ENCODE data around the gene TMEM154. TPM values are rescaled to one million over a fixed set of nuclear protein-coding genes. Genes with fewer than 3 reads are reported as not detected.

Gene TMEM154
- total RNA-seq, 4 donors from 2014 or later = 2.0 to 13.4 (median 3.3) TPM

DNA sequence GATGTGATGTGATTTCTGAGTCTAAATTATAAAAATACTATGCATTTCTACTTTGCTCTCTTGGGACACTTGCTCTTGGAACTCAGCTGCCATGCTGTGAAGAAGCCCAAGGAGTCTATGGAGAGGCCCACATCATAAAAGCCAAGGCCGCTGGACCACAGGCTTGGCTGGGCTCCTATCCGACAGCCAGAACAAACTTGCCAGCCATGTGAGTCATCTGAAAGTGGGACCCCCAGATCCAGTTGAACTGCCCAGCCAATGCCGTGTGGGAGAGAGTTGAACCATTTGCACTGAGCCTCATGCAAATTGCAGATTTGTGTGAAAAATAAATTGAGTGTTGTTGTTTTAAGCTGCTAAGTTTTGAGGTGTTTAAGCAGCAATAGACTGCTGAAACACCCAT lies 60.2 kb downstream of the TMEM154 start:
- TF ChIP-seq, protein P1, sequence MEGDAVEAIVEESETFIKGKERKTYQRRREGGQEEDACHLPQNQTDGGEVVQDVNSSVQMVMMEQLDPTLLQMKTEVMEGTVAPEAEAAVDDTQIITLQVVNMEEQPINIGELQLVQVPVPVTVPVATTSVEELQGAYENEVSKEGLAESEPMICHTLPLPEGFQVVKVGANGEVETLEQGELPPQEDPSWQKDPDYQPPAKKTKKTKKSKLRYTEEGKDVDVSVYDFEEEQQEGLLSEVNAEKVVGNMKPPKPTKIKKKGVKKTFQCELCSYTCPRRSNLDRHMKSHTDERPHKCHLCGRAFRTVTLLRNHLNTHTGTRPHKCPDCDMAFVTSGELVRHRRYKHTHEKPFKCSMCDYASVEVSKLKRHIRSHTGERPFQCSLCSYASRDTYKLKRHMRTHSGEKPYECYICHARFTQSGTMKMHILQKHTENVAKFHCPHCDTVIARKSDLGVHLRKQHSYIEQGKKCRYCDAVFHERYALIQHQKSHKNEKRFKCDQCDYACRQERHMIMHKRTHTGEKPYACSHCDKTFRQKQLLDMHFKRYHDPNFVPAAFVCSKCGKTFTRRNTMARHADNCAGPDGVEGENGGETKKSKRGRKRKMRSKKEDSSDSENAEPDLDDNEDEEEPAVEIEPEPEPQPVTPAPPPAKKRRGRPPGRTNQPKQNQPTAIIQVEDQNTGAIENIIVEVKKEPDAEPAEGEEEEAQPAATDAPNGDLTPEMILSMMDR (IDR thresholded peaks at IDR 0.05) = no peak
- ATAC-seq (ENCODE audit: low FRiP score) (no peak), DNase-seq (ENCODE audit: low spot score) (no peak)

DNA sequence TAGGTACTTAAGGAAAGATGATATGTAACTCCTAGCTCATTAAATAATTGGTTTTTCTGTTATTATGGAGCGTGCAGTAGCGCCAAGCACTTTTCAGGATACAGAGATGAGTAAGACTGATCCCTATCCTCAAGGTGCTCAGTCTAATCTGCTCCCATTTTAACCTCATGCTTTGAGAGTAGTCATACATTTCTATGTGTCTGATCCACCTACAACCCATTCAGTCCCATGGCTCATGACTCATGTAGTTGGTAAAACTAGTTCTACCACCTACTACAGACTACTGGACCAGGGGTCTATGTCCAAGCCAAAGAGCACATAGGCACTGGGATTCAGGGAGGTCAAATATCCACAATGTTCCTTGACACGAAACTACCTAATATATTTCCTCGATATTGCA lies 60.8 kb downstream of the TMEM154 start:
- TF ChIP-seq, protein P1 (IDR thresholded peaks at IDR 0.05) = no peak
- ATAC-seq (ENCODE audit: low FRiP score) (no peak), DNase-seq (ENCODE audit: low spot score) (no peak)

DNA sequence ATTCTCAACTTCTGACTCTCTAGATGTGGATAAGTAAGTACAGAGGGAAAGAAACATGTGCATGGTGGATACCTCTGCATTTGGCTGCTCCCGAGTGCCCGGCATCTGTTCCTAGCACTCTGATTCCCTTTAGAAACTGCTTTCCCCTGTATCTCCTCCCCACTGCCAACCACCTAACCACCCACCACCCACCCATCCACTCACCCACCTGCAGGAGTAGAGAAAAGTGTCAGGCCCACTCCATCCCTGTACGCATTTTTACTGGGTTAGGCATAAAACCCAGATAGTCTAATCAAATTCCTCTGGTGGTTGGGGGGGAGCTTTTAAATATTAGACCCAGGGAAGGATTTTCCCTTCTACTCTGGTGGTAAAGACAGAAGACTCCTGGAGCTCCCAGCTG lies 63.0 kb downstream of the TMEM154 start:
- no peak for ATAC-seq (ENCODE audit: low FRiP score)
- TF ChIP-seq, protein P1 (IDR thresholded peaks at IDR 0.05) = no peak
- DNase-seq (ENCODE audit: low spot score) = no peak

DNA sequence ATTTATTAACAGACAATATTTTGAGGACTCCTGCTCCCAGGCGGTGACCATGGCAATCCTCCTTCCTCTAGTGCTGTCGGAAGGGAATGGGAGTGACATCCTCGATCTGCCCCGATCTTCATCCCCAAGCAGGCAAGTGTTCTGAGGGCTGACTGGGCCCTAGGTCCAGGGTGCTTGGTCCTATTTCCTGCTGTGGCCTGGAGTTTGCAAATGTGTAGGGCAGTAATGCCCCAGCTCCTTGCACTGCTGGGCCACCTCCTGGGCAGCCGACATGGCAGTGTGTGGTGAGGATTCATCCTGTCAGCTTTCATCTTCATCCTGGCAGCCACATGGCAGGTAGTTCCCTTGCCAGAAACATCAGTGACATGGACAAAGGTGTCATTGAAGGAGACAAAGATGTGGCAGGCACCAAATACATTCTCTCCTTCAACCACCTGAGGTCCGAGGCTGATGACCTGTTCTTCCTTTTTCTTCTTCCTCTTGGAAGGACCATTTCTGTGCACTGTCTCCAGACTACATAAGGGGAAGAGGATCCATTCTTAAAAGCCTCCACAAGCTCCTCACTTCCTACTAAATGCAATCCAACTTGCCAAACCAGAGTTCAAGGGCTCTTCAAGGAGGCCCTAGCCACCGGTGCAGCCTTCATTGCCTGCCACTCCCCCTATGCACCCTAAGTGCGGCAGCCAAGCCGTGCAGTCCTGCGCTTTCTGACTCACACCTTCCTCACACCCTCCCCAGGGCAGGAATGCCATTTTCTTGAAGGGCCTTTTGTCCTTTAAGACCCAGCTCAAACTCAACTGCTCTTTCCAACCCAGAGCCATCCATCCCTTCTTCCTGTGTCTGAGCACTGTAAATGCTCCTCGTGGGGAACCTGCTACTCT lies 65.7 kb downstream of the TMEM154 start:
- ATAC-seq (ENCODE audit: low FRiP score) (no peak), DNase-seq (ENCODE audit: low spot score) (no peak)

DNA sequence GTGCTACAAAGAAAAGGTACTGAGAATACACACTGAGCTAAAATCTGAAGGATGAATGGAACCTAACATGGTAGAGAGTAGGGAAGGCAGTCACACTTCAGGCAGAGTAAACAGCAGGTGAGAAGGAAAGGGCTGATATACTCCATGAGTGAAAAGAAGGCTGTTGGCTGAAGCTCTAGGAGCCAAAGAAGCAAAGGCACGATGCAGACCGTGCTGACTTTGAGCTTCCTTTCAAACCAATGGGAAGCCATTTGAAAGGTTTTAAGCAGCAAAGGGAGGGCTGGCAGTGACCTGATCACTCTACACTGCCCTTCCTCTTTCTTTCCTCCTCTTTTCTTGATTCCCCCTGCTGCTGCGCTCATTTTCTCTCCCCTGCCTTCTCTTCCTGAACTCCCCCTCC lies 66.4 kb downstream of the TMEM154 start:
- no peak for DNase-seq (ENCODE audit: low spot score)
- ATAC-seq (ENCODE audit: low FRiP score) = no peak

More for the DNA sequence above, 65.7 kb downstream of the TMEM154 start:
- TF ChIP-seq, protein P1 (IDR thresholded peaks at IDR 0.05) = no peak

DNA sequence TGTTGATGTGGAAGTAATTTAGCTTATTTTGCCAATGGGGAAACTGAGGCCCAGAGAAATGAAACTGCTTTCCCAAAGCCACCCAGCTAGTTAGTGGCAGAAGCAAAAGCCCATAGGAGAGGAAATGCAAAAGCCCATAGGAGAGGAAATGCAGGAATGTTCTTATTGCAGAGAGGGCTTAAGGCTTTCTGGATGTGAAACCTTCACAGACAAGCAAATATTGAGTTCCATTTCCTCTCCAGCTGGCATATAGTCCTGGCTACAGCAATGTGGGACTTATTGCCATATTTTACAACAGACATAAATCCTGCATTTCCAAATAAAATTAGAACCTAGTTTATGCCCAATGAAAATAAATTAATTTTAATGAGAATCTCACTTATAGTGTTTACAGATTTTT lies 69.7 kb downstream of the TMEM154 start:
- no peak for ATAC-seq (ENCODE audit: low FRiP score)
- TF ChIP-seq, protein P1 (IDR thresholded peaks at IDR 0.05) = no peak
- DNase-seq (ENCODE audit: low spot score) = no peak

More for the DNA sequence above, 66.4 kb downstream of the TMEM154 start:
- TF ChIP-seq, protein P1 (IDR thresholded peaks at IDR 0.05) = no peak

DNA sequence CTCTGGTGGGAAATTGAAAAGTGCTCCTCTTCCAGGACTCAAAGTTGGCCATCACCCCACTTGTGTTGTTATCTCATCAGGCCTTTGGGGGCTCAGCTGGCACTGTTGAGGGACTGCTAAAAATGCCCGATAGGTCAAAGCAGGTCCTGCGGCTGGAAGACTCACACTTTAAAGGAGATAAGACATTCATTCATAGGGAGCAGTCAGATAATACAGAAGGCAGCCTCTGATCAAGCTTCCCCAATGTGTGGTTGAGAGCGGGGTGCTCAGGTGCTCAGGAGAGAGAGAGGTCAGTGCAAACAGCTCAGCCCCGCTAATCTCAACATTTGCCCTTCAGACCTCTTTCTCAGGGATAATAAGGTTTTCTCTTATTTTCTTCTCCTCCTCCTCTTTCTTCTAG lies 70.3 kb downstream of the TMEM154 start:
- ATAC-seq (ENCODE audit: low FRiP score) (no peak), DNase-seq (ENCODE audit: low spot score) (no peak)

More for the DNA sequence above, 70.3 kb downstream of the TMEM154 start:
- TF ChIP-seq, protein P1 (IDR thresholded peaks at IDR 0.05) = no peak

Data from omental fat pad (tissue), 4 donors.